Measurements from ENCODE around the gene CACNG3. TPM values are rescaled to one million over a fixed set of nuclear protein-coding genes. Genes with fewer than 3 reads are reported as not detected.

CACNG3 gene
- total RNA-seq, 1 donor from 2014 or later, result not detected

GRCh38 chr16:24319126-24319814 is 63.1 kb downstream of the CACNG3 start:
- no peak overlapping the region for H3K4me3 ChIP-seq
- H3K4me1 ChIP-seq, result no peaks in the 10 kb centered on the region
- ATAC-seq (no peak), DNase-seq (no peak)
- intact Hi-C loops (cut with DNase I), result no loop called here
- H3K9me3 ChIP-seq, result no peaks in the 10 kb centered on the region
- H3K27me3 ChIP-seq, result peaks cover 19% of the 10 kb centered on the region
- no peaks in the 10 kb centered on the region for H3K36me3 ChIP-seq
- no peak for TF ChIP-seq CTCF (IDR thresholded peaks at IDR 0.05)
- no peak overlapping the region for H3K27ac ChIP-seq

GRCh38 chr16:24322106-24322505 is 66.0 kb downstream of the CACNG3 start:
- Histone ChIP-seq H3K4me3 (no peak overlapping the region), H3K27ac (no peak overlapping the region), H3K4me1 (no peaks in the 10 kb centered on the region), H3K9me3 (no peaks in the 10 kb centered on the region), H3K36me3 (no peaks in the 10 kb centered on the region), H3K27me3 (peaks cover 19% of the 10 kb centered on the region)
- DNase-seq (no peak), ATAC-seq (no peak)
- no peak for TF ChIP-seq CTCF (IDR thresholded peaks at IDR 0.05)
- intact Hi-C loops (cut with DNase I), result no loop called here

GRCh38 chr16:24324421-24324820 is 68.3 kb downstream of the CACNG3 start:
- Histone ChIP-seq H3K27me3 (peaks cover 19% of the 10 kb centered on the region), H3K36me3 (no peaks in the 10 kb centered on the region), H3K4me1 (no peaks in the 10 kb centered on the region), H3K9me3 (no peaks in the 10 kb centered on the region), H3K4me3 (no peak overlapping the region), H3K27ac (no peak overlapping the region)
- ATAC-seq (no peak), DNase-seq (no peak)
- intact Hi-C loops (cut with DNase I), result no loop called here
- no peak for TF ChIP-seq CTCF (IDR thresholded peaks at IDR 0.05)

- DNase-seq (no peak), ATAC-seq (no peak)
- H3K27me3 ChIP-seq, result peaks cover 4% of the 10 kb centered on the region
- H3K27ac ChIP-seq, result no peak overlapping the region
- intact Hi-C loops (cut with DNase I), result no loop called here
- no peaks in the 10 kb centered on the region for H3K9me3 ChIP-seq
- TF ChIP-seq CTCF (IDR thresholded peaks at IDR 0.05), result no peak
- H3K4me1 ChIP-seq, result no peaks in the 10 kb centered on the region
- H3K36me3 ChIP-seq, result no peaks in the 10 kb centered on the region
- no peak overlapping the region for H3K4me3 ChIP-seq
Observed at GRCh38 chr16:24328835-24329452, 72.8 kb downstream of the CACNG3 start.

GRCh38 chr16:24332178-24332577 is 76.0 kb downstream of the CACNG3 start:
- H3K9me3 ChIP-seq, result no peaks in the 10 kb centered on the region
- H3K4me3 ChIP-seq, result no peak overlapping the region
- H3K27ac ChIP-seq, result no peak overlapping the region
- no peaks in the 10 kb centered on the region for H3K27me3 ChIP-seq
- no peaks in the 10 kb centered on the region for H3K4me1 ChIP-seq
- no peak for TF ChIP-seq CTCF (IDR thresholded peaks at IDR 0.05)
- no peaks in the 10 kb centered on the region for H3K36me3 ChIP-seq
- DNase-seq (no peak), ATAC-seq (no peak)
- intact Hi-C loops (cut with DNase I), result no loop called here
